ENCODE results near the gene SAPCD2.

DNA sequence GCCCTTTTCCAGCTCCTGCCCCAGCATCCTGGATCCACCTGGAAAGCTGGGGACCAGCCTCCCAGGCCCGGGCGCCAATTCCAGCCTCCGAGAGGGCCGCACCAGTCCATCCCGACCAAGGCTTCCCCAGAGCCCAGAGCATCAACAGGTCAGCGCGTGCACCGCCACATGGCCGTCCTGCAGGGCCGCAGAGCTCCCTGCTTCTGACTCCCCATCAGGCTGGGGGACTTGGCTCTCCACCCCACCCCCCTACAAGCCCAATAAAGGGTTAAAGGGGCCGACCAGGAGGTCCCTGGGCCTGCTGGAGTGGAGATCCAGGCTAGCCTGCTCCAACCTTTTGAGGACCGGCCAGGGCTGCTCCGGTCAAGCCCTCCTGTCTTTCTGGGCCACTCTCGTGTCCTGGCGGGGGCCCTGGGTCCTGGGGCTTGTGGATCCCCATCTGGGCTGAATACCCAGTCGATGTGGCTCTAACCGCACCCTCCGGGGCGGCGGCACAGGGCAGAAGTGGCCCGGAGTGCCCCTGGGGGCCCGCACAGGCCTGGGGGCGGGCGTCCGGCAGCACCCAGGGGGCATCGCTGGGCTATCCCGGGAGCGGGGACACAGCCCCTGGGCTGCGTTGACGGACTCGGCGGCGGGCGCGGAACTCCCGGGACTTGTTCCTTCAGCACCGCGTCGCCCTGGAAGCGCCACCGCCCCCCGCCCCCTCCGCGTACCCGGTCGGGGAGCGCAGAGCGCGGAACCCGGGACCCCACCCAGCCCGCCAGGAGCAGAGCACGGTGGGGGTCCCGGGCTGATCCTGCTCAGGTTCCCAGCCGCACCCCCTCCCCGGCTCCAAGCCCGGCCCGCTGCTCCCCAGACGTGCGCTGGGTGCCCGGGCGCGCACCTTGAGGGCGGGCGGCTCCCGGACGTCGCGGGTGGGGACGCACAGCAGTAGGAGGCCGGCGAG lies 17.1 kb downstream of the SAPCD2 start:
- TF ChIP-seq, protein P1, sequence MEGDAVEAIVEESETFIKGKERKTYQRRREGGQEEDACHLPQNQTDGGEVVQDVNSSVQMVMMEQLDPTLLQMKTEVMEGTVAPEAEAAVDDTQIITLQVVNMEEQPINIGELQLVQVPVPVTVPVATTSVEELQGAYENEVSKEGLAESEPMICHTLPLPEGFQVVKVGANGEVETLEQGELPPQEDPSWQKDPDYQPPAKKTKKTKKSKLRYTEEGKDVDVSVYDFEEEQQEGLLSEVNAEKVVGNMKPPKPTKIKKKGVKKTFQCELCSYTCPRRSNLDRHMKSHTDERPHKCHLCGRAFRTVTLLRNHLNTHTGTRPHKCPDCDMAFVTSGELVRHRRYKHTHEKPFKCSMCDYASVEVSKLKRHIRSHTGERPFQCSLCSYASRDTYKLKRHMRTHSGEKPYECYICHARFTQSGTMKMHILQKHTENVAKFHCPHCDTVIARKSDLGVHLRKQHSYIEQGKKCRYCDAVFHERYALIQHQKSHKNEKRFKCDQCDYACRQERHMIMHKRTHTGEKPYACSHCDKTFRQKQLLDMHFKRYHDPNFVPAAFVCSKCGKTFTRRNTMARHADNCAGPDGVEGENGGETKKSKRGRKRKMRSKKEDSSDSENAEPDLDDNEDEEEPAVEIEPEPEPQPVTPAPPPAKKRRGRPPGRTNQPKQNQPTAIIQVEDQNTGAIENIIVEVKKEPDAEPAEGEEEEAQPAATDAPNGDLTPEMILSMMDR (IDR thresholded peaks at IDR 0.05) = no peak
- no peak for TF ChIP-seq POLR2A (IDR thresholded peaks at IDR 0.05)

Data from uterus (tissue), 2 donors.